ENCODE data around the gene GNB4.

Gene GNB4

DNA sequence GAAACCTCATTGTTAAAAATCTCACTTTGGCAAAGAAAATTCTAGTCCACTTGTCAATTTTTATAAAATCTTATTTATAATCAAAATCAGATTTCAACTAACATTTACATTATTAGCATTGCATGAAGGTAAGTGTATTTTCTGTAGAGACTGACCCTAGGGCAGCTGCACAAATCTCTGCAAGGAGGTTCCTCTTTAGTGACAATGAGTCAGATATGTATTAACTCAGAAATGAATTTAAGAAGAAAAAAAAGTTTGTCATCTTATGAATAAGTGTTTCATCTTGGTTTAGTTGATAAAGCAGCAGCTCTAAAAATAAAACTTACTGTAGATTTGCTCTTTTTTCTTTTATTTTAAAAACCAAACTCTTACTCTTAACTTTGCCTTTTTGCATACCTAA lies 9.0 kb upstream of the GNB4 start:
- H3K4me3 ChIP-seq (ENCODE audit: low read length): no peak overlapping the region

DNA sequence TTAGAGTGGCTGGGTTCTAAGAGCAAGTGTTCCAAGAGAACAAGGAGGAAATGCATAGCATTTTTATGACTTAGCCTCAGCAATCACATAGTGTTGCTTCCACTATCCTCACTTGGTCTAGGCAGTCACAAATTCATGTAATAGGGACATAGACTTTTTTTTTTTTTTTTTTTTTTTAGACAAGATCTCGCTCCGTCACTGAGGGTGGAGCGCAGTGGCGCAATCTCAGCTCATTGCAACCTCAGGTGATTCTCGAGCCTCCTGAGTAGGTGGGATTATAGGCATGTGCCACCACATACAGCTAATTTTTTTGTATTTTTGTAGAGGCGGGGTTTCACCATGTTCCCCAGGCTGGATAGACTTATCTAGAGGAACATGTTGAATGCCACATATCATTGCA lies 4.7 kb upstream of the GNB4 start:
- H3K4me2 ChIP-seq (ENCODE audit: low read length): no peak overlapping the region
- H3K36me3 ChIP-seq (ENCODE audit: insufficient read depth, low read length): no peaks in the 10 kb centered on the region
- no peaks in the 10 kb centered on the region for H3K27me3 ChIP-seq (ENCODE audit: control insufficient read depth, insufficient read depth, low read length)
- no peaks in the 10 kb centered on the region for H3K9me3 ChIP-seq (replicated peaks; ENCODE audit: low read length)
- peaks cover 12% of the 10 kb centered on the region for H3K4me1 ChIP-seq (ENCODE audit: control insufficient read depth, insufficient read depth, low read length)
- H3K4me3 ChIP-seq (ENCODE audit: low read length): no peak overlapping the region
- no peak overlapping the region for H3K9ac ChIP-seq (ENCODE audit: low read depth, low read length)

More for the DNA sequence above, 9.0 kb upstream of the GNB4 start:
- H3K4me2 ChIP-seq (ENCODE audit: low read length): no peak overlapping the region
- H3K9ac ChIP-seq (ENCODE audit: low read depth, low read length): no peak overlapping the region
- no peaks in the 10 kb centered on the region for H3K9me3 ChIP-seq (replicated peaks; ENCODE audit: low read length)
- H3K4me1 ChIP-seq (ENCODE audit: control insufficient read depth, insufficient read depth, low read length): peaks cover 3% of the 10 kb centered on the region
- H3K27me3 ChIP-seq (ENCODE audit: control insufficient read depth, insufficient read depth, low read length): no peaks in the 10 kb centered on the region
- no peaks in the 10 kb centered on the region for H3K36me3 ChIP-seq (ENCODE audit: insufficient read depth, low read length)

DNA sequence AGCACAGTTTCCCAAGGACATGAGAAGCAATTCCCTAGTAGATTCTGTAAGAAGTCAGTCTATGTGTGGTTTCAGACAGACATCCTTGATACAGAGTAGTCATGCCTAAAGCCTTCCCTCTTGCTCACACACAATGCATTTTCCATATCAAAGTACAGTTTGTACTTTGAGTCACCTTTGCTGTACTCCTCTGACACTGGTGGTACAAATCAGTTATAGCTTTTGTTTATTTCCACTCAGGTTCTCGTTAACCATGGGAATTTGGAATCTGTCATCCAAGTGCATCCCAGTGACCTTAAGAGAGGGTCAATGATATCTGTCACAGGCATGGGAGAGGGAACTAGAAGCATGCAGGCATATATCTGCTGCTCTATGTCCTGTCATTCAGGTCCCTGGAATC lies 3.6 kb upstream of the GNB4 start:
- no peak overlapping the region for H3K4me3 ChIP-seq (ENCODE audit: low read length)

DNA sequence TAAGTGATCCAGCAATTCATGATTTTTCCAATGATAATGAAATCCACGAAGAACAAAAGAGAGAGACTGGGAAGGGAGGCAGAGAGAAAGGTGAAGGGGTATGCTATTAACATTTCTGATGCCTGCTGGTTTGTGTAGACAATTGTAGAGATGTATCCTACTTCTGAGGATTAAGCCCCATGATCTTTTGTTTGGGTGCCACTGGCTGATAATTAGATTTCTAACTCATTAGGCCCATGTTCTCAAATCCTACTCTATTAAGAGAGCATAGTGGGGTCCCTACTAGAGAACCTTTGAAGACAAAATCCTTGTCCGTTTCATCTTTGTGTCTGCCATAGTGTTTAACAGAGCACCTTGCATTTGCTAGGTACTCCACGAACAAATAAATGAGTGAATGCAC lies 2.7 kb upstream of the GNB4 start:
- Histone ChIP-seq H3K4me1 (ENCODE audit: control insufficient read depth, insufficient read depth, low read length) (peaks cover 19% of the 10 kb centered on the region), H3K36me3 (ENCODE audit: insufficient read depth, low read length) (no peaks in the 10 kb centered on the region)

More for the DNA sequence above, 3.6 kb upstream of the GNB4 start:
- H3K36me3 ChIP-seq (ENCODE audit: insufficient read depth, low read length): no peaks in the 10 kb centered on the region
- no peaks in the 10 kb centered on the region for H3K27me3 ChIP-seq (ENCODE audit: control insufficient read depth, insufficient read depth, low read length)
- no peaks in the 10 kb centered on the region for H3K9me3 ChIP-seq (replicated peaks; ENCODE audit: low read length)
- H3K4me2 ChIP-seq (ENCODE audit: low read length): no peak overlapping the region
- H3K9ac ChIP-seq (ENCODE audit: low read depth, low read length): no peak overlapping the region
- H3K4me1 ChIP-seq (ENCODE audit: control insufficient read depth, insufficient read depth, low read length): peaks cover 12% of the 10 kb centered on the region

DNA sequence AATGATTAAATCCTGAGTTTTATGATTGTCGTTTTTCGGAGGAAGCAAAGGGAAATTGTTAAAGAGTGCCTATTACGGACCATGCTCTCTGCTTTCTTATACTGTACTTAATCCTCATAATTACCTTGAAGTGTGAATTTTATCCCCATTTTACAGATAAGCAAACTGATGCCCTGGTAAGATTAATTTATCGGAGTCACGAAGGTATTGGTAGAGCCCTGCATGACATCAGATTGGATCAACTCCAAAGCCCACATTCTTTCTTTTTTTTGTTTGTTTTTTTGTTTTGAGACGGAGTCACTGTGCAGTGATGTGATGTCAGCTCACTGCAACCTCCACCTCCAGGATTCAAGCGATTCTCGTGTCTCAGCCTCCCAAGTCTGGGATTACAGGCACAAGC lies 1.6 kb upstream of the GNB4 start:
- Histone ChIP-seq H3K9me3 (replicated peaks; ENCODE audit: low read length) (no peaks in the 10 kb centered on the region), H3K4me2 (ENCODE audit: low read length) (no peak overlapping the region), H3K4me3 (ENCODE audit: low read length) (no peak overlapping the region), H3K36me3 (ENCODE audit: insufficient read depth, low read length) (no peaks in the 10 kb centered on the region), H3K4me1 (ENCODE audit: control insufficient read depth, insufficient read depth, low read length) (peaks cover 19% of the 10 kb centered on the region), H3K9ac (ENCODE audit: low read depth, low read length) (no peak overlapping the region), H3K27me3 (ENCODE audit: control insufficient read depth, insufficient read depth, low read length) (no peaks in the 10 kb centered on the region)

More for the DNA sequence above, 2.7 kb upstream of the GNB4 start:
- no peak overlapping the region for H3K4me3 ChIP-seq (ENCODE audit: low read length)
- no peak overlapping the region for H3K9ac ChIP-seq (ENCODE audit: low read depth, low read length)
- H3K9me3 ChIP-seq (replicated peaks; ENCODE audit: low read length): no peaks in the 10 kb centered on the region
- H3K27me3 ChIP-seq (ENCODE audit: control insufficient read depth, insufficient read depth, low read length): no peaks in the 10 kb centered on the region
- H3K4me2 ChIP-seq (ENCODE audit: low read length): no peak overlapping the region

DNA sequence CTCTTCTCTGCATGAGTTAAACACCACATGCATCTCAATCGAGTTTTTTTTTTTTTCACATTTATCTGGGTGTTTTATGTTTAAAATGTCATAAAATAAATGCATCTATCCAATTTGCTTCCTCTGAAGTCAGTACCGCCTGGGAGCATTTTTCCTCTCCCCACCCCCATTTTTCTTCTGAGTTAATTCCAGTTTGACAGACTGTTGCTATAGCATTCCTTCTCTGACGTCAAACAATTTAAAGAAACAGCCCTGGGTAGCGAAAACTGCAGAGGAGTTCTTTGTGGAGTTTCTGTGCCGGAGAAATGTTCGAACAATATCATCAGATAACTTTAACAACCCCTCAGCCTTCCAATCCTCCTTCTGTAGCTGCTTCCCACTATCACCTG lies 900 bp upstream of the GNB4 start:
- H3K4me2 ChIP-seq (ENCODE audit: low read length): peak overlapping the region; percentile 95
- H3K4me1 ChIP-seq (ENCODE audit: control insufficient read depth, insufficient read depth, low read length): peaks cover 19% of the 10 kb centered on the region
- no peaks in the 10 kb centered on the region for H3K9me3 ChIP-seq (replicated peaks; ENCODE audit: low read length)
- peak overlapping the region; percentile 92 for H3K9ac ChIP-seq (ENCODE audit: low read depth, low read length)
- peak overlapping the region; percentile 89 for H3K4me3 ChIP-seq (ENCODE audit: low read length)
- H3K27me3 ChIP-seq (ENCODE audit: control insufficient read depth, insufficient read depth, low read length): no peaks in the 10 kb centered on the region
- no peaks in the 10 kb centered on the region for H3K36me3 ChIP-seq (ENCODE audit: insufficient read depth, low read length)

DNA sequence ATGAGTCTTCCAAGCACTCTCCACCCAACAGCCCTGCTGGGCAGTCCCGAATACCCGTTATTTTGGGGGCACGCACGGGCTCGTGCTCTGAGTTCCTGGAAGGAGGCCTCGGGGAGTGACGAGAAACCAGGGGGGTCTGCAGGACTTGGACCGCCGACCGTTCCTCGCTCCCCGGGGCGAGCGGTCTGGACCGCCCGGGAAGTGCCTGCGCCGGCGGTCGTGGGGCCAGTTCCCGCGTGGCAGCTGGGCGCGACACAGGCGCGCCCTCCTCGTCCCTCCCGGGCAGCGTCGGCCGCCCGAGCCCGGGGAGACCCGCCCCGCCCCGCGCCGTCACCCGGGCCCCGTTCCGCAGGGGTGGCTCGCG lies 387 bp downstream of the GNB4 start:
- H3K9ac ChIP-seq (ENCODE audit: low read depth, low read length): peak overlapping the region; percentile 92
- peaks cover 19% of the 10 kb centered on the region for H3K4me1 ChIP-seq (ENCODE audit: control insufficient read depth, insufficient read depth, low read length)
- peaks cover 3% of the 10 kb centered on the region for H3K36me3 ChIP-seq (ENCODE audit: insufficient read depth, low read length)
- H3K27me3 ChIP-seq (ENCODE audit: control insufficient read depth, insufficient read depth, low read length): no peaks in the 10 kb centered on the region
- H3K4me2 ChIP-seq (ENCODE audit: low read length): peak overlapping the region; percentile 95
- peak overlapping the region; percentile 89 for H3K4me3 ChIP-seq (ENCODE audit: low read length)
- no peaks in the 10 kb centered on the region for H3K9me3 ChIP-seq (replicated peaks; ENCODE audit: low read length)

DNA sequence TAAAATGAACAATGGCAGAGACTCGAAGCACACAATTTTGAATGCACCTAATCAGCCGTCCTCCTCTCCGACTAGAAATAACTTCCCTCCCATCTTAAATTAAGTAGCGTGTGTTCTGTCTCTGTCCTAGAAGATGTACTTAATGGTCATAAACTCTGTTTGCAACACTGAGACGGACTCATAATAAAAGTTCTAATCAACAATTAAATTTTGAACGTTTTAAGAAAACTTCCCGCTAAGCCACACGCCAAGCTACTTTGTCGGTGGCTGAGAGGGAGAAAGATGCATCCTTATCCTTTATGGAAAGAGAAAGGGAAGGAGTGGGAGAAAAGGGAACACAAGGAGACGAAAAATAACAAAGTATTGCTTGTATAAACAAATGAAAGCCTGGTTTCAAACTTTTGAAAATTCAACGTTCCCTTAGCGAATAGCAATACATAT lies 989 bp downstream of the GNB4 start:
- H3K27me3 ChIP-seq (ENCODE audit: control insufficient read depth, insufficient read depth, low read length): no peaks in the 10 kb centered on the region
- H3K4me2 ChIP-seq (ENCODE audit: low read length): peak overlapping the region; percentile 95
- peaks cover 3% of the 10 kb centered on the region for H3K36me3 ChIP-seq (ENCODE audit: insufficient read depth, low read length)
- H3K9me3 ChIP-seq (replicated peaks; ENCODE audit: low read length): no peaks in the 10 kb centered on the region
- H3K4me1 ChIP-seq (ENCODE audit: control insufficient read depth, insufficient read depth, low read length): peaks cover 17% of the 10 kb centered on the region
- peak overlapping the region; percentile 92 for H3K9ac ChIP-seq (ENCODE audit: low read depth, low read length)
- peak overlapping the region; percentile 89 for H3K4me3 ChIP-seq (ENCODE audit: low read length)

DNA sequence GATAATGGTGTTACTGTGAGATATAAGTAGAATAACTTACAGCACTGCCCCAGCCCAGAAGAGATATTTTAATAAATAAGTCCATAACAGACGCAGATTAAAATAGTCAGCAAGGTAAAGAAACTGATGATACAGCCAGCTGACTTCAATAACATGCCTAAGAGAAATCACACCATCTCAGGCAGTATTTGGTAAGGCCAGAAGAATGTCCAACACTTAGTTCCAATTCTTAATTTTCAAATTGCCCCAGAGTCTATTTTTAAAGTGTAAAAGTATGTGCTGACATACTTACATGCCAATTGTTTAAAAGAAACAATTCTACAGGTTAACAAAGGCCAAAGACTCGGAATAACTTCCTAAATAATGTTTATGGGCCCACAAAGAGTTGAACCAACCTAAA lies 1.6 kb downstream of the GNB4 start:
- peak overlapping the region; percentile 89 for H3K4me3 ChIP-seq (ENCODE audit: low read length)
- no peaks in the 10 kb centered on the region for H3K27me3 ChIP-seq (ENCODE audit: control insufficient read depth, insufficient read depth, low read length)
- peak overlapping the region; percentile 92 for H3K9ac ChIP-seq (ENCODE audit: low read depth, low read length)
- peaks cover 14% of the 10 kb centered on the region for H3K4me1 ChIP-seq (ENCODE audit: control insufficient read depth, insufficient read depth, low read length)
- H3K9me3 ChIP-seq (replicated peaks; ENCODE audit: low read length): no peaks in the 10 kb centered on the region
- peaks cover 3% of the 10 kb centered on the region for H3K36me3 ChIP-seq (ENCODE audit: insufficient read depth, low read length)
- peak overlapping the region; percentile 95 for H3K4me2 ChIP-seq (ENCODE audit: low read length)

DNA sequence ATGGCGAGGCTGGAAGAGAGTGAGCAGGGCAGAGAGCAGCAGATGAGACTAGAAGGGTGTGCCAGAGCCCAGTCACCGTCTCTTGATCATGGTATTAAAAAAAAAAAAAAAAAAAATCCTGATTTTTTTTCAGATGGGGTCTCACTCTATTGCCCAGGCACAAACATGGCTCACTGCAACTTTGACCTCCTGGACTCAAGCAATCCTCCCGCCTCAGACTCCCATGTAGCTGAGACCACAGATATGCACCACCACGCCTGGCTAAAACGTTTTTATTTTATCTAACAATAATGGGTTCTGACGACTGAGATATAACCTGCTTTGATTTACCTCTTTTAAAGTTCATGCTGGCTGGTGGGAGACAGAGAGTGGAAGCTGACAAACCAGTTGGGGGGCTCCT lies 4.0 kb downstream of the GNB4 start:
- Histone ChIP-seq H3K4me3 (ENCODE audit: low read length) (no peak overlapping the region), H3K27me3 (ENCODE audit: control insufficient read depth, insufficient read depth, low read length) (no peaks in the 10 kb centered on the region)

DNA sequence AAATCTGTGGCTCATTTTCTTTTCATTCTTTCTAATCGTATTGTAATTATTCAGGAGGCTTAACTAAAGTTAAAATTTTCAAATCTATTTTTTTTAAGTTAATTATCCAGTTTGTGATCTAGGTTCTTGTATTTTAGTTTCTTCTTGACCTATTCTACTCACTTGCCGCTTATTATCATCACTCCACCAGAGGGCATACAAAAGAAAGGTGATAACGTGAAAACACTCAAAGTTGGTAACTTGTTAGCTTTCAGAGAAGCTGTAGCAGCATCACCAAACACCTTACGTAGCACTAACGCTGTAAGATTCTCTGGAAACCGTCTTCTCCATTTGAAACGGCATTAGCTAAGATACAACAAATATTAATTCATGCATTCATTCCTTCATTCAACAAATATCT lies 4.8 kb downstream of the GNB4 start:
- peaks cover 13% of the 10 kb centered on the region for H3K4me1 ChIP-seq (ENCODE audit: control insufficient read depth, insufficient read depth, low read length)
- no peak overlapping the region for H3K4me3 ChIP-seq (ENCODE audit: low read length)
- peaks cover 3% of the 10 kb centered on the region for H3K36me3 ChIP-seq (ENCODE audit: insufficient read depth, low read length)
- H3K9ac ChIP-seq (ENCODE audit: low read depth, low read length): no peak overlapping the region
- H3K9me3 ChIP-seq (replicated peaks; ENCODE audit: low read length): no peaks in the 10 kb centered on the region
- H3K27me3 ChIP-seq (ENCODE audit: control insufficient read depth, insufficient read depth, low read length): no peaks in the 10 kb centered on the region
- H3K4me2 ChIP-seq (ENCODE audit: low read length): no peak overlapping the region

More for the DNA sequence above, 4.0 kb downstream of the GNB4 start:
- H3K36me3 ChIP-seq (ENCODE audit: insufficient read depth, low read length): peaks cover 3% of the 10 kb centered on the region
- H3K9me3 ChIP-seq (replicated peaks; ENCODE audit: low read length): no peaks in the 10 kb centered on the region
- H3K9ac ChIP-seq (ENCODE audit: low read depth, low read length): no peak overlapping the region
- peaks cover 13% of the 10 kb centered on the region for H3K4me1 ChIP-seq (ENCODE audit: control insufficient read depth, insufficient read depth, low read length)
- H3K4me2 ChIP-seq (ENCODE audit: low read length): no peak overlapping the region

DNA sequence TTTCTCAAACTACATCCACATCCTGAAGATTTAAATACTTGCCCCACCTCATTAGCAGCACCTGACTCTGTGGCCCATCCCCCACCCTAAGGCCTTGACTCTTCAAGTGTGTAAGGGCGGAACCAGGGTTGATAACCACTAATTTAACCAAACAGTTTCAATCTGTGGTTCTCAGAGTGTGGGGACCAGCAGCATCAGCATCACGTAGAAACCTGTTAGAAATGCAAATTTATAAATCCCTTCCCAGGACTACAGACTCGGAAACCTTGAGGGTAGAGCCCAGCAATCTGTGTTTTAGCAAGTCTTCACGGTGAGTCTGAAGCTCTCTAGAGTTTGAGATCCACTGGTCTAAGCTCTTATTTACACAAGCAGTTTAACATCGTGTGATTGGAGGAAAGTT lies 12.4 kb downstream of the GNB4 start:
- H3K9me3 ChIP-seq (replicated peaks; ENCODE audit: low read length): no peaks in the 10 kb centered on the region
- no peak overlapping the region for H3K4me2 ChIP-seq (ENCODE audit: low read length)
- no peak overlapping the region for H3K9ac ChIP-seq (ENCODE audit: low read depth, low read length)
- no peaks in the 10 kb centered on the region for H3K27me3 ChIP-seq (ENCODE audit: control insufficient read depth, insufficient read depth, low read length)
- H3K4me3 ChIP-seq (ENCODE audit: low read length): no peak overlapping the region
- peaks cover 3% of the 10 kb centered on the region for H3K4me1 ChIP-seq (ENCODE audit: control insufficient read depth, insufficient read depth, low read length)
- peaks cover 3% of the 10 kb centered on the region for H3K36me3 ChIP-seq (ENCODE audit: insufficient read depth, low read length)

All from skeletal muscle satellite cell (primary cell).